Medulla oblongata (tissue), 1 donor: ENCODE measurements around the gene FAM107B.
A peak's percentile ranks its signal among the peaks of the same experiment; 100 is the strongest.

Experiments
- DNase-seq: peaks from one replicate; pipeline ENCODE4 v3.0.0-alpha.2; 2015; ENCODE audit errors: extremely low spot score

Gene FAM107B

GRCh38 chr10:14625192-14625631 is 149.5 kb downstream of the FAM107B start:
- peak; percentile 61 for DNase-seq

GRCh38 chr10:14624600-14624999 is 150.1 kb downstream of the FAM107B start:
- DNase-seq = no peak

GRCh38 chr10:14623931-14624330 is 150.8 kb downstream of the FAM107B start:
- no peak for DNase-seq

- DNase-seq = no peak
Measured at GRCh38 chr10:14621037-14621436, 153.7 kb downstream of the FAM107B start.

DNA sequence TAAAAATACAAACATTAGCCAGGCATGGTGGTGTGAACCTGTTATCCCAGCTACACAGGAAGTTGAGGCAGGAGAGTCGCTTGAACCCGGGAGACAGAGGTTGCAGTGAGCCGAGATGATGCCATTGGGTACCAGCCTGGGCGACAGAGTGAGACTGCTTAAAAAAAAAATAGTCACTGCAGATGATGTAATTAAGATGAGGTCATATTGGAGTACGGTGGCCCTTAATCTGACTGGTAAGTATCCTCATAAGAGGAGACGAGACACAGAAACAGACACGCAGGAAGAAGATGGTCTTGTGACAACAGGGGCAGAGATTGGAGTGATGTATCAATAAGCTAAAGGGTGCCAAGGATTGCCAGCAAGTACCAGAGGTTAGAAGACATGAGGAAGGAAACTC is 156.0 kb downstream of the FAM107B start:
- no peak for DNase-seq

GRCh38 chr10:14617852-14618251 is 156.8 kb downstream of the FAM107B start:
- no peak for DNase-seq

GRCh38 chr10:14616955-14617730 is 157.6 kb downstream of the FAM107B start:
- no peak for DNase-seq

- no peak for DNase-seq
Measured at GRCh38 chr10:14616465-14616864, 158.2 kb downstream of the FAM107B start.

DNA sequence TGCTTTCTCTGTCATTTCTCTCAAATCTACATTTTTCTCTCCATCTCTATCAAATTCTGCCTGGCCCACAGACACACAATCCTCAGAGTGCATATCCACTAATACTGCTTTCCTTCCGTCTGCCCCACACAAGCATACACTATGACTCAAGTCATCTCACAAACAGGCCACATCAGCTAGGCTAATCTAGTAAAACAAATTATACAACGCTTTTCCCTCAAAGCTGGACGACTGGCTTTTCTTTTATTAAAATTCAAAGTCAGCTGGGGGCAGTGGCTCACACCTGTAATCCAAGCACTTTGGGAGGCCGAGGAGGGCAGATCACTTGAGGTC is 161.1 kb downstream of the FAM107B start:
- DNase-seq = no peak

DNA sequence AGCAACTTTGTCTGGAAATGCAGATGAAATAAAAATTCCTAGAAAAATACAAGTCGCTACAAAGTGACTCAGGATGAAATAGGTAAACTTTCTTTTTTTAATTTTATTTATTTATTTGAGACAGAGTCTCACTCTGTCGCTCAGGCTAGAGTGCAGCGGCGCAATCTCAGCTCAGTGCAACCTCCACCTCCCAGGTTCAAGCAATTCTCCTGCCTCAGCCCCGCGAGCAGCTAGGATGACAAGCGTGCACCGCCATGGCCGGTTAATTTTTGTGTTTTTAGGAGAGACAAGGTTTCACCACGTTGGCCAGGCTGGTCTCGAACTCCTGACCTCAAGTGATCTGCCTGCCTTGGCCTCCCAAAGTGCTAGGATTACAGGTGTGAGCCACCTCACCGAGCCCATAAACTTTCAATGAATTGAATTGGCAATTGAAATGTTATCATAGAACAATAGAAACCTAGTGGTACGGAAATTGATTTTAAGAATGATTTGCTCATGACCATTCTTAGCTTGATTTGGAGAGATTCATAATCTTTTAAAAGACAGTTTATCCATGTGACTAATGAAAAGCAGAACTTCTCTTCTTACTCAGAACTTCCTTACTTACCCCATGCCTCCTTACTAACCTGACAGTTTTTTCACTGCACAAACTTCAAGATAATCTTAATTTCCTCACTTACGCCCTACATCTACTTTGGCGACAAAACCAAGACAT is 161.7 kb downstream of the FAM107B start:
- DNase-seq = no peak

DNA sequence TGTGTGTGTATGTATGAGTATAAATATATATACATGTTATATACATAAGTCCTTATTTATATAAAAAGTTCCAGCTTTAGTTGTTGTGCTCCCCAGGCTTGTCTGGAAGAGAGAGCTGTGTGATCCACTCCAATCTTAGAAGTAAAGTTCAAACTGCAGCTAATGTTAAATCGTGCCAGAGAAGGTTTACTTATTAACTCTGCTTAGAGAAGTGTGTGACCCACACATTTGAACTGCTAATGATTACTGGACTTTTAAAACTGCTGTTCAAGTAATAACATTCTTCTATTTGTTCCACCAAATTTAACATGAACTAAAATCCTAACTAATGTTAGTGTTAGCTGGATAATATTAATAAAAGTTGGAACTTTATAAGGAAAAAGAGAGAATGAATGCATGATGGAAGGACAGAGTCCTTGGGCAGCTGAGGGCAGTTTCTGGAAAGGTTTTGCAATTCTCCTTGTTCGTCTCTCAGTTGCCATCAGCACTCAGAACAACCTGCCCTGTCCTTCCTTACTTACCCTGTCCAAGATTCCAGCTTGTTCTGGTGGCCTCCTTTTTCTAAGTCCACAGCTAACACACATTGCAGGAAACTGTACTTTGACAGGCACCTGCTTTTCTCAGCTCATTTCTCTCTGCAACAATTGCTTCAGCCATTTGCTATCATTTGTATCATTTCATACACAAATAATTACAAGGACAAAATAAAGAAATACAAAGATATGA is 162.6 kb downstream of the FAM107B start:
- no peak for DNase-seq

- peak; percentile 45 for DNase-seq
Measured at GRCh38 chr10:14609178-14609577, 165.5 kb downstream of the FAM107B start.

DNA sequence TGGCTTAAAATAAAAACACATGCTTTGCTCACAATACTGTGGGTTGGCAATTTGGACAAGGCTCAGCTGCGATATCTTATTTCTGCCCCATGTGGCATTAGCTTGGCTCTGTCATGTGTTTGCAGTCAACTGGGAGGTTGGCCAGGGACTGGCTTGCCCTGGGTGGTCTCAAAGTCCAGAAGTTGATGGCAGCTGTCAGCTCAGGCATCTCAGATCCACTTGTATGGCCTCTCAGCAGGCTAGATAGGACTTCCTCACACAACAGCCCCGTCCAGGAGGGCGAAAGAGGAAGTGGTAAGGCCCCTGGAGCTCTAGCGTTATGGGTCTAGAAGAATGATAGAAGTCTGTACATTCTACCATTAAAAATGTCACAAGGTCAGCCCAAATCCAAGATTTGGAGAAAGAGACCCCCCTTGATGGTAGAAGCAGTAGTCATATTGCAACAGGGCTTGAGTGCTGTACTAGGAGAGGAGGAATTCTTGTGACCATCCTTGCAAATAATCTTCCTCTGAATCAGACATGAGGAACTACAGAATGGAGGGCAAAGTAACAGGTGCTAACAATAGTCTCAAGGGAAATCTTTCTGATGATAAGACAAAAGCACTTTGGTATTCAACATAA is 166.2 kb downstream of the FAM107B start:
- peak; percentile 78 for DNase-seq

- DNase-seq = no peak
Measured at GRCh38 chr10:14606633-14607032, 168.1 kb downstream of the FAM107B start.

- no peak for DNase-seq
Measured at GRCh38 chr10:14605231-14605925, 169.3 kb downstream of the FAM107B start.

DNA sequence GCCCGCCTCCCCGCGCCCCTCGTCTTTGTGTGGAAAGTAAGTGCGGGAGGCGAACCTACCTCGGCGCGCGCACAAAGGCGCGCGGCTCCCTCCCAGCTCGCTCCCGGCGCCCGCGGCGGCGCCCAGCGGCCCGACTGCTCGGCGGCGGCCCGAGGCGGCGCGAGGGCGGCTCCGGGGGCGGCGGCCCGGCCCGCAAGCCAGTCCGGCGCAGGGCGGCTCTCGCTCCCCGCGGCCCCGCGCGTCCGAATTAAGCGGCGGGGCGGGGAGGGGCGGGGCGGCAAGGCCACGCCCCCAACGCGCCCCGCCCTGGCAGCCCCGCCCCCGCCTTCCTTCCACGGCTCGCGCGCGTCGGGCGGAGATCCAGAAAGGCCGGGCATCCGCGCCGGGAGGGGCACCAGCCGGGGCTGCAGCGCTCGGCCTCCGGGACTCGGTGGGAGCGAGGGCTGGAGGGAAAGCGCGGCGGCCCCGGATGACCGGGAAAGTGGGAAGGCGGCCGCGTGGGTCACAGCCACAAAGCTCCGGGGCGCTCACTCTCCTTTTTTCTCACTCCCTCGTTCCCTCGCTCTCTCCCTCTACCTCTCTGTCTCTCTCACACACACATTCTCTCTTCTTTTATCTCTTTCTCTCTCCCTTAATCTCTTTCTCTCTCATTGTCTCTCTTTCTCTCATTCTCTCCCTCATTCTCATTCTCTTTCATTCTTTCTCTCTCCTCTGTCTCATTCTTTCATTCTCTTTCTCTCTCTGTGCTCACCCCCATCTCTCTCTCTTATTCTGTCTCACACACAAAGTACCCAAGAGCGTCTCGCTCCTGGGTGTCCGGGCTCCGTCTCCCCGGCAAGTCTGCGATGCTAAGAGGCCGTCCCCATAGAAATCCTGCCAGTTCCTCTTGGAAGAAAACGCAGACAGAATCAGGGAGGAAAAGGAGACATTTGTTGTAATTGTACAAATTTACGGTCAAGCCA is 170.2 kb downstream of the FAM107B start:
- DNase-seq = peak; percentile 91

DNA sequence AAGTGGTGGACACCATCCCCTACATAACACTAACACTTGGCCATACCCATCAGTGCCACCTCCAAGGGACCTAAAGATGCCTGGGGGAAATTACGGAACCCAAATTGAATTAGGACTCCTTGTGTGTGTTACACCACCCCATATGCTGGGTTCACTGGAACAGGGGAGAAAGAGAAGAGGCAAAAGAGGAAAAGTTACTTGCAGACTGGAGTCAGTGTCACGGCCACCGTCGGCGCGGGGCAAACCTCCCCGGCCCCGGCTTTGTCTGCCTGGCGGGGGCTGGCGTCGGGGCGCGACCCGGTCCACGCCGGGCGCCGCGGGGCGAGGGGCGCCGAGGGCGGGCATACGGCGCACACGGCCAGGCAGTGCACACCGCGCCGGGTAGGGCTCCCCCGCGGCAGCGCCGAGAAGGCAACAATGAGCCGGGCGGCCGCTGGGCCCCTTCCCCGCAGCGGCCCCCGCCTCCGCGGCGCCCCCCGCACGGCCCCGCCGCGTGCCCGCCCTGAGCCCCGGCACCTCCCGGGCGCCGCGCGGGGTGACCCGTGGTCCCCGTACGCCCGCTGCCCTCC is 171.1 kb downstream of the FAM107B start:
- peak; percentile 51 for DNase-seq

- no peak for DNase-seq
Measured at GRCh38 chr10:14602807-14603533, 171.7 kb downstream of the FAM107B start.
